ENCODE results near the gene BICRA. TPM values are rescaled to one million over a fixed set of nuclear protein-coding genes. Genes with fewer than 3 reads are reported as not detected.

BICRA gene
- total and polyA plus RNA-seq, 4 donors, result 6.1 to 16.1 (median 6.7) TPM

DNA sequence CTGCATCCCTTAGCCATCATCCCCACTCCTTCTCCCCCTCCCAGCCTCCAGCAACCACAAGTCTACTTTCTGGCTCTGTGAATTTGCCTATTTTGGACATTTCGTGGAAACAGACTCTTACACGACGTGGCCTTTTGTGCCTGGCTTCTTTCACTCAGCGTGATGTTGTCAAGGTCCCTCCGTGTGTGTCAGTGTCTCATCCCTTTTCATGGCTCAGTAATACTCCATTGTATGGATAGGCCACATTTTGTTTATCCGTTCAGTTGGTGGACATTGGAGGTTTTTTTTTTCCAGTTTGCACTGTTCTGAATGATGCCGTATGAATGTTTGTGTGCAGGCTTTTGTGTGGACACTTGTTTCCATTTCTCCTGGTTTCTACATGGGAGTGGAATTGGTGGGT is 38.0 kb downstream of the BICRA start:
- no peaks in the 10 kb centered on the region for H3K27me3 ChIP-seq (ENCODE audit: control insufficient read depth in 3 of 3, insufficient read depth in 3 of 3, low read length in 2 of 3)
- TF ChIP-seq CTCF (IDR thresholded peaks at IDR 0.05; ENCODE audit: control extremely low read depth, extremely low read depth), result no peak
- H3K4me3 ChIP-seq, result no peak overlapping the region
- DNase-seq, result no peak
- H3K9me3 ChIP-seq (ENCODE audit: control insufficient read depth in 4 of 4, insufficient read depth in 3 of 4, low read length in 3 of 4), result no peaks in the 10 kb centered on the region
- H3K36me3 ChIP-seq (ENCODE audit: control insufficient read depth in 4 of 4, insufficient read depth in 4 of 4, low read length in 4 of 4), result peaks cover 0 to 17% (median 7%) of the 10 kb centered on the region in 4 donors
- no peak for ATAC-seq (ENCODE audit: insufficient read depth, low FRiP score)
- H3K9ac ChIP-seq (ENCODE audit: insufficient read depth in 1 of 2, low read length in 2 of 2), result no peak overlapping the region
- 97 to 99% methylated on average over 7 of the region's 7 CpGs for WGBS, 2 donors
- H3K27ac ChIP-seq (ENCODE audit: low read depth in 1 of 2, low read length in 1 of 2), result no peak overlapping the region
- peaks cover 0 to 12% (median 5%) of the 10 kb centered on the region in 5 donors for H3K4me1 ChIP-seq (ENCODE audit: control insufficient read depth in 5 of 5, insufficient read depth in 5 of 5, low read length in 5 of 5)

DNA sequence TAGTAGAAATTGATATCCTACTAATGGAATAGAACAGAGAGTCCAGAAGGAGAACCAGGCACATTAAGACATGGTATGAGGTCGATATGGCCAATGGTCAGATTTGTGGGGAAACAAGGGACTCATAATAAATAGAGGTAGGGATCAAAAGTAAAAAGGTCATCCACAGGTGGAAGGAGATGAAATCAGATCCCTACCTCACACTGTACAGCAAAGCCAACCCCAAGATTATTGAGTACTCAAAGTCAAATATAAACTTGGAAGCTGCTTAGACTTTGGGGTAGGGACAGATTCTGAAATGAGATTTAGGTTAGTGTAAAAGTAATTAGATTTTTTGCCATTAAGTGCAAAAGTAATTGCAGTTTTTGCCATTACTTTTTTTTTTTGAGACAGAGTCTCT is 40.7 kb downstream of the BICRA start:
- Histone ChIP-seq H3K9ac (ENCODE audit: insufficient read depth in 1 of 2, low read length in 2 of 2) (no peak overlapping the region), H3K4me3 (no peak overlapping the region), H3K36me3 (ENCODE audit: control insufficient read depth in 4 of 4, insufficient read depth in 4 of 4, low read length in 4 of 4) (peaks cover 0 to 16% (median 7%) of the 10 kb centered on the region in 4 donors), H3K27ac (ENCODE audit: low read depth in 1 of 2, low read length in 1 of 2) (no peak overlapping the region), H3K4me1 (ENCODE audit: control insufficient read depth in 5 of 5, insufficient read depth in 5 of 5, low read length in 5 of 5) (peaks cover 0 to 10% (median 5%) of the 10 kb centered on the region in 5 donors), H3K9me3 (ENCODE audit: control insufficient read depth in 4 of 4, insufficient read depth in 3 of 4, low read length in 3 of 4) (no peaks in the 10 kb centered on the region), H3K27me3 (ENCODE audit: control insufficient read depth in 3 of 3, insufficient read depth in 3 of 3, low read length in 2 of 3) (no peaks in the 10 kb centered on the region)
- 100% methylated on average over 1 of the region's 1 CpG for whole genome bisulfite sequencing, 2 donors
- no peak for DNase-seq
- no peak for TF ChIP-seq CTCF (IDR thresholded peaks at IDR 0.05; ENCODE audit: control extremely low read depth, extremely low read depth)
- no peak for ATAC-seq (ENCODE audit: insufficient read depth, low FRiP score)

- ATAC-seq (ENCODE audit: insufficient read depth, low FRiP score), result no peak
These were observed 41.8 kb downstream of the BICRA start for GRCh38 chr19:47650700-47651099.

More at GRCh38 chr19:47650700-47651099, 41.8 kb downstream of the BICRA start:
- Histone ChIP-seq H3K4me1 (ENCODE audit: control insufficient read depth in 5 of 5, insufficient read depth in 5 of 5, low read length in 5 of 5) (peaks cover 0 to 10% (median 0%) of the 10 kb centered on the region in 5 donors), H3K27ac (ENCODE audit: low read depth in 1 of 2, low read length in 1 of 2) (no peak overlapping the region), H3K9me3 (ENCODE audit: control insufficient read depth in 4 of 4, insufficient read depth in 3 of 4, low read length in 3 of 4) (no peaks in the 10 kb centered on the region), H3K27me3 (ENCODE audit: control insufficient read depth in 3 of 3, insufficient read depth in 3 of 3, low read length in 2 of 3) (no peaks in the 10 kb centered on the region), H3K4me3 (no peak overlapping the region), H3K36me3 (ENCODE audit: control insufficient read depth in 4 of 4, insufficient read depth in 4 of 4, low read length in 4 of 4) (peaks cover 0 to 13% (median 8%) of the 10 kb centered on the region in 4 donors), H3K9ac (ENCODE audit: insufficient read depth in 1 of 2, low read length in 2 of 2) (no peak overlapping the region)
- no peak for DNase-seq
- no peak for TF ChIP-seq CTCF (IDR thresholded peaks at IDR 0.05; ENCODE audit: control extremely low read depth, extremely low read depth)
- 96 to 97% methylated on average over 7 of the region's 7 CpGs for WGBS, 2 donors
